SJSA1 (cell line): ENCODE measurements around the gene ARHGEF25. TPM values are rescaled to one million over a fixed set of nuclear protein-coding genes. Genes with fewer than 3 reads are reported as not detected.

Experiments used
- DNase-seq, 2 experiments: peaks; one replicate each; pipeline ENCODE4 v3.0.0-alpha.2; 2015 to 2020; ENCODE audit warnings: low spot score in 2 of 2, low read depth in 1 of 2
- H3K27ac ChIP-seq: fragments of 250-450 bp; sonication (Bioruptor Pico); 2 replicates; pipeline ENCODE4 v1.5.1; 2020; ENCODE audit warnings: mild to moderate bottlenecking, moderate library complexity
- H3K27me3 ChIP-seq: fragments of 250-450 bp; sonication (Bioruptor Pico); replicated peaks from 2 replicates; pipeline ENCODE4 v1.5.1; 2020; ENCODE audit warnings: mild to moderate bottlenecking, moderate library complexity
- H3K36me3 ChIP-seq: fragments of 250-450 bp; sonication (Bioruptor Pico); 2 replicates; pipeline ENCODE4 v1.5.1; 2020; ENCODE audit warnings: mild to moderate bottlenecking
- H3K4me1 ChIP-seq: fragments of 250-450 bp; sonication (Bioruptor Pico); replicated peaks from 2 replicates; pipeline ENCODE4 v1.6.1; 2021; ENCODE audit warnings: mild to moderate bottlenecking
- H3K4me3 ChIP-seq: fragments of 250-450 bp; sonication (Bioruptor Pico); 2 replicates; pipeline ENCODE4 v1.5.1; 2020; ENCODE audit warnings: mild to moderate bottlenecking
- H3K9me3 ChIP-seq: fragments of 250-450 bp; sonication (Bioruptor Pico); replicated peaks from 2 replicates; pipeline ENCODE4 v1.5.1; 2020; ENCODE audit warnings: mild to moderate bottlenecking
- total RNA-seq: library from RNA; depleted of rRNA; stranded (reverse); fragments of >200 nt; shearing (Covaris generic); gene quantifications from 2 replicates; pipeline ENCODE4 v1.2.3, GENCODE V29; 2014

The ARHGEF25 gene
- total RNA-seq, 1 experiment from 2014 or later = 145 TPM

GRCh38 chr12:57606821-57607220, 4.4 kb upstream of the ARHGEF25 start:
- Histone ChIP-seq H3K4me3 (no peak overlapping the region), H3K9me3 (0 out of 2 replicates have a peak, but pooled peaks cover 4% of the 10 kb centered on the region), H3K36me3 (peaks cover 62% of the 10 kb centered on the region), H3K4me1 (peaks cover 32% of the 10 kb centered on the region), H3K27me3 (no peaks in the 10 kb centered on the region), H3K27ac (no peak overlapping the region)
- DNase-seq = peak in 1 of 2 experiments; percentile 72

- H3K36me3 ChIP-seq = peaks cover 53% of the 10 kb centered on the region
- peak in 1 of 2 experiments; percentile 77 for DNase-seq
- H3K27me3 ChIP-seq = 0 out of 2 replicates have a peak, but pooled peaks cover 2% of the 10 kb centered on the region
- H3K4me1 ChIP-seq = peaks cover 37% of the 10 kb centered on the region
- H3K9me3 ChIP-seq = 0 out of 2 replicates have a peak, but pooled peaks cover 4% of the 10 kb centered on the region
- H3K27ac ChIP-seq = no peak overlapping the region
- no peak overlapping the region for H3K4me3 ChIP-seq
Observed at GRCh38 chr12:57607958-57608663, 3.1 kb upstream of the ARHGEF25 start.

- 0 out of 2 replicates have a peak, but pooled peaks cover 4% of the 10 kb centered on the region for H3K9me3 ChIP-seq
- H3K27me3 ChIP-seq = 0 out of 2 replicates have a peak, but pooled peaks cover 2% of the 10 kb centered on the region
Observed at GRCh38 chr12:57609101-57609780, 2.0 kb upstream of the ARHGEF25 start.

GRCh38 chr12:57609781-57610553, 1.3 kb upstream of the ARHGEF25 start:
- Histone ChIP-seq H3K4me1 (peaks cover 28% of the 10 kb centered on the region), H3K9me3 (0 out of 2 replicates have a peak, but pooled peaks cover 3% of the 10 kb centered on the region), H3K27ac (no peak overlapping the region), H3K27me3 (0 out of 2 replicates have a peak, but pooled peaks cover 2% of the 10 kb centered on the region), H3K36me3 (peaks cover 67% of the 10 kb centered on the region), H3K4me3 (no peak overlapping the region)
- no peak for DNase-seq

More at GRCh38 chr12:57609101-57609780, 2.0 kb upstream of the ARHGEF25 start:
- Histone ChIP-seq H3K27ac (no peak overlapping the region), H3K4me3 (no peak overlapping the region), H3K36me3 (peaks cover 61% of the 10 kb centered on the region), H3K4me1 (peaks cover 33% of the 10 kb centered on the region)
- peak in 1 of 2 experiments; percentile 80 for DNase-seq

- Histone ChIP-seq H3K4me1 (peaks cover 21% of the 10 kb centered on the region), H3K36me3 (peaks cover 67% of the 10 kb centered on the region), H3K4me3 (peak overlapping the region; percentile 69), H3K27ac (peak overlapping the region; percentile 61), H3K27me3 (0 out of 2 replicates have a peak, but pooled peaks cover 2% of the 10 kb centered on the region), H3K9me3 (no peaks in the 10 kb centered on the region)
- DNase-seq = peak in 1 of 2 experiments; percentile 78
Observed at GRCh38 chr12:57610554-57611107, 604 bp upstream of the ARHGEF25 start.

GRCh38 chr12:57611827-57612710, 834 bp downstream of the ARHGEF25 start:
- Histone ChIP-seq H3K36me3 (peaks cover 65% of the 10 kb centered on the region), H3K9me3 (no peaks in the 10 kb centered on the region), H3K27ac (no peak overlapping the region), H3K4me1 (peaks cover 21% of the 10 kb centered on the region), H3K27me3 (0 out of 2 replicates have a peak, but pooled peaks cover 2% of the 10 kb centered on the region), H3K4me3 (peak overlapping the region; percentile 69)
- peak in 1 of 2 experiments; percentile 83 for DNase-seq

- Histone ChIP-seq H3K4me3 (no peak overlapping the region), H3K27me3 (0 out of 2 replicates have a peak, but pooled peaks cover 2% of the 10 kb centered on the region), H3K4me1 (peaks cover 21% of the 10 kb centered on the region), H3K36me3 (peaks cover 58% of the 10 kb centered on the region), H3K9me3 (no peaks in the 10 kb centered on the region), H3K27ac (no peak overlapping the region)
- DNase-seq = peak in 1 of 2 experiments; percentile 77
Observed at GRCh38 chr12:57612711-57613426, 1.6 kb downstream of the ARHGEF25 start.

GRCh38 chr12:57613427-57614109, 2.3 kb downstream of the ARHGEF25 start:
- H3K4me3 ChIP-seq = no peak overlapping the region
- H3K27me3 ChIP-seq = 0 out of 2 replicates have a peak, but pooled peaks cover 2% of the 10 kb centered on the region
- peak in 1 of 2 experiments; percentile 81 for DNase-seq
- H3K27ac ChIP-seq = no peak overlapping the region
- peaks cover 21% of the 10 kb centered on the region for H3K4me1 ChIP-seq
- no peaks in the 10 kb centered on the region for H3K9me3 ChIP-seq
- peaks cover 51% of the 10 kb centered on the region for H3K36me3 ChIP-seq

- Histone ChIP-seq H3K9me3 (no peaks in the 10 kb centered on the region), H3K4me1 (peaks cover 21% of the 10 kb centered on the region), H3K36me3 (peaks cover 43% of the 10 kb centered on the region), H3K4me3 (no peak overlapping the region), H3K27me3 (0 out of 2 replicates have a peak, but pooled peaks cover 2% of the 10 kb centered on the region), H3K27ac (no peak overlapping the region)
- peak in 1 of 2 experiments; percentile 76 for DNase-seq
Observed at GRCh38 chr12:57614178-57614947, 3.1 kb downstream of the ARHGEF25 start.

GRCh38 chr12:57614948-57615500, 3.8 kb downstream of the ARHGEF25 start:
- peaks cover 21% of the 10 kb centered on the region for H3K4me1 ChIP-seq

More at GRCh38 chr12:57614948-57615500, 3.8 kb downstream of the ARHGEF25 start:
- Histone ChIP-seq H3K27ac (no peak overlapping the region), H3K27me3 (peaks cover 3% of the 10 kb centered on the region), H3K4me3 (no peak overlapping the region), H3K36me3 (peaks cover 42% of the 10 kb centered on the region), H3K9me3 (no peaks in the 10 kb centered on the region)
- no peak for DNase-seq
